IMR-90 (cell line): ENCODE results near the gene CLASP1.

Experiments
- CEBPB ChIP-seq: IDR thresholded peaks from 2 replicates; pipeline ENCODE4 v1.6.1; 2012; ENCODE audit warnings: low read depth, low read length, improper control_type of control experiment
- CHD1 ChIP-seq: IDR thresholded peaks from 2 replicates; pipeline ENCODE4 v1.6.1; 2012; ENCODE audit warnings: low read depth, low read length, improper control_type of control experiment
- CTCF ChIP-seq: conservative IDR thresholded peaks from 2 replicates; pipeline ENCODE4 v1.5.1; 2012; ENCODE audit warnings: mild to moderate bottlenecking, low read depth, low read length, improper control_type of control experiment
- RCOR1 ChIP-seq: IDR thresholded peaks from 2 replicates; pipeline ENCODE4 v1.6.1; 2012; ENCODE audit warnings: mild to moderate bottlenecking, low read length, improper control_type of control experiment; ENCODE audit not compliant: insufficient replicate concordance
- RFX5 ChIP-seq: IDR thresholded peaks from 2 replicates; pipeline ENCODE4 v1.8.0; 2012; ENCODE audit warnings: low read depth, mild to moderate bottlenecking, low read length, moderate library complexity
- SMC3 ChIP-seq: fragments of 150-350 bp; IDR thresholded peaks from 2 replicates; pipeline ENCODE4 v1.6.1; 2016; ENCODE audit warnings: low read depth, mild to moderate bottlenecking, antibody characterized with exemption, low read length, moderate library complexity

DNA sequence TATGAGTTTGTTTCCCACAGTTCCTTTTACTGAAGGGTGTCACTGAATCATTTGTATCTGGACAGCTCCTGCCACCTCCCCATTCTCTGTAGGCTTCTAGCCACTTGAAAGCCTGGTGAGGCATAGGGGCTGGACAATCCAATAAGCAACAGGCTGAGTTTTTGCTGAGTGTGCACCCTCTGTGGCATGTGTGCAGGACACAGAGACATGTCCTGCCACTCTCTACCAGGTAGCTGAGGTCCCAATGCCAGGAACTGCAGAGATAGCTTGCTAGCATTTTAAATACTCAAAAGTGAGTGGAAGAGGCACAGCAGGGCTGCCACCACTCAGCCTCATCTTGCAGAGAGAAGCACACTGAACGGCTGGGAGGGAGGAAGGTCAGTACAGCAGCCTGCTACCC, 287.0 kb downstream of the CLASP1 start:
- no peak for TF ChIP-seq CHD1
- no peak for TF ChIP-seq RCOR1
- TF ChIP-seq CEBPB = no peak
- TF ChIP-seq CTCF = no peak
- TF ChIP-seq RFX5 = no peak
- TF ChIP-seq SMC3 = no peak
